SU-DHL-6 (cell line): ENCODE measurements around the gene DAGLB.

Source experiments
- H2AFZ ChIP-seq: fragments of 200-600 bp; sonication (generic); 2 replicates; pipeline ENCODE4 v1.6.1; 2014; ENCODE audit warnings: low read depth, mild to moderate bottlenecking, moderate library complexity, mixed read lengths, antibody characterized with exemption, low read length; ENCODE audit not compliant: severe bottlenecking
- H3F3A ChIP-seq: fragments of 200-600 bp; shearing (Covaris generic); 2 replicates; pipeline ENCODE4 v1.6.0; 2016; ENCODE audit warnings: antibody characterized with exemption, mild to moderate bottlenecking; ENCODE audit not compliant: insufficient read depth
- H3K27ac ChIP-seq: fragments of 200-600 bp; sonication (generic); 2 replicates; pipeline ENCODE4 v1.5.1; 2016; ENCODE audit warnings: low read depth, mild to moderate bottlenecking, low read length, moderate library complexity, mixed read lengths
- H3K27me3 ChIP-seq: fragments of 200-600 bp; sonication (generic), shearing (Covaris generic); 2 replicates; pipeline ENCODE4 v1.6.0; 2014; ENCODE audit warnings: mild to moderate bottlenecking, low read length
- H3K36me3 ChIP-seq: fragments of 200-600 bp; sonication (generic); 2 replicates; pipeline ENCODE4 v1.6.1; 2014; ENCODE audit warnings: mild to moderate bottlenecking, low read length, mixed read lengths
- H3K4me2 ChIP-seq: fragments of 300-600, 200-600 bp; shearing (Covaris generic), sonication (generic); 2 replicates; pipeline ENCODE4 v1.6.0; 2014; ENCODE audit warnings: low read length, low read depth, mild to moderate bottlenecking; ENCODE audit not compliant: poor library complexity, severe bottlenecking
- H3K4me3 ChIP-seq: fragments of 200-600 bp; sonication (generic); 2 replicates; pipeline ENCODE4 v1.5.1; 2014; ENCODE audit warnings: antibody characterized with exemption, low read length, mild to moderate bottlenecking, mixed read lengths; ENCODE audit not compliant: insufficient read depth, poor library complexity, severe bottlenecking
- H3K79me2 ChIP-seq: fragments of 200-600 bp; sonication (generic); 2 replicates; pipeline ENCODE4 v1.6.1; 2014; ENCODE audit warnings: mild to moderate bottlenecking, low read length, moderate library complexity; ENCODE audit not compliant: insufficient read depth
- H3K9ac ChIP-seq: fragments of 200-600 bp; sonication (generic); 2 replicates; pipeline ENCODE4 v1.7.0; 2014; ENCODE audit warnings: mild to moderate bottlenecking, low read length
- H3K9me2 ChIP-seq: fragments of 200-600 bp; sonication (generic); replicated peaks from 2 replicates; pipeline ENCODE4 v1.6.1; 2014; ENCODE audit warnings: low read length; ENCODE audit not compliant: insufficient read depth
- H3K9me3 ChIP-seq: fragments of 200-600 bp; sonication (generic); 2 replicates; pipeline ENCODE4 v1.6.1; 2014; ENCODE audit warnings: low read length, mixed read lengths; ENCODE audit not compliant: insufficient read depth
- H4K20me1 ChIP-seq: fragments of 200-600 bp; sonication (generic); 2 replicates; pipeline ENCODE4 v1.6.1; 2014; ENCODE audit warnings: low read depth, mild to moderate bottlenecking, antibody characterized with exemption, low read length, moderate library complexity, mixed read lengths
- CTCF ChIP-seq: fragments of 200-600 bp; sonication (generic); IDR thresholded peaks from one replicate; pipeline ENCODE4 v1.5.1; 2017; ENCODE audit warnings: antibody characterized with exemption, mild to moderate bottlenecking, low read length, moderate library complexity; ENCODE audit not compliant: insufficient read depth, poor library complexity, severe bottlenecking
- EZH2phosphoT487 ChIP-seq: fragments of 200-600 bp; sonication (generic), shearing (Covaris generic); conservative IDR thresholded peaks from 2 replicates; pipeline ENCODE4 v1.6.1; 2018; ENCODE audit warnings: mild to moderate bottlenecking, antibody characterized with exemption, low read length, moderate library complexity, mixed read lengths

DAGLB gene

DNA sequence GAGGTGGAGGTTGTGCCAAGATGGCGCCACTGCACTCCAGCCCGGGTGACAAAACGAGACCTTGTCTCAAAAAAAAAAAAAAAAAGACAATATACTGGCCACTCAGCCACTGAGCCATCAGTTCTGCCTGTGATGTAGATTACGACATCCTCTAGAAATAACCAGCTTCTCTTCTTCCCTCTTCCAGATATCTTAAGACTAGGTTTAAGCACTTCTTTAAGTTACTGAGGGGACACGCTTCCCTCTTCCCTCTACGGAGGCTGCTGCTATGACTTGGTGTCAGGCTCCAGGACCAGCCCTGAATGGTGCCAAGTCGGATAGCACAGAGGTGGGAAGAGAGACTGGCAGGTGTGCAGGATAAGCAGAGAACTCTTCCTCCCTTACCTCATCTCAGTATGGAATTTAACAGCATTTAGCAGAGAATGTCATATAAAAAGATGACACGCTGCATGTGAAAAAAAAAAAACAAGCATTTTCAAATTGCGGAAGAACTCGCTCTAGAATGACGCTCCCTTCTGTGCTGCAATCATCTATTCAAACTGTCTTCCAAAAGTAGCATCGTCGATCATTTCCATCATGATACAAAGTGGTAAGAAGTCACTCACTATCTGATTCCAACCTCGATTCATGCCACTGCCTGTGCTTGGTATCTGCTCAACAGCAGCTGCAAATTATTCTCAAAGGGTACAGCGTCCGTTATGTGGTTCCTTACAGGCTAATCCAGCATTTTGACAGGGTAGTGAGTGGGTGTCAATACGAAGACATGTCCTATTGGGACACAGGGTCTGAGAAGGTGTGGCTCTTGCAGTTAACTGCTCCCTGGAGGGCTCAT, 13.8 kb downstream of the DAGLB start:
- TF ChIP-seq EZH2phosphoT487 (no peak), CTCF (no peak)
- Histone ChIP-seq H3K27ac (no peak overlapping the region), H3F3A (peaks cover 16% of the 10 kb centered on the region; the same call in 1 of the 2 replicates), H4K20me1 (no peaks in the 10 kb centered on the region), H3K27me3 (no peaks in the 10 kb centered on the region), H3K9me2 (no peaks in the 10 kb centered on the region), H3K9ac (no peak overlapping the region), H3K79me2 (peaks cover 47% of the 10 kb centered on the region), H3K4me3 (no peak overlapping the region), H2AFZ (no peak overlapping the region), H3K9me3 (no peaks in the 10 kb centered on the region), H3K36me3 (peaks cover 3% of the 10 kb centered on the region; the same call in 1 of the 2 replicates), H3K4me2 (no peak overlapping the region)

GRCh38 chr7:6432781-6433180, 15.0 kb downstream of the DAGLB start:
- Histone ChIP-seq H3K79me2 (peaks cover 38% of the 10 kb centered on the region), H3F3A (peaks cover 16% of the 10 kb centered on the region; the same call in 1 of the 2 replicates)

DNA sequence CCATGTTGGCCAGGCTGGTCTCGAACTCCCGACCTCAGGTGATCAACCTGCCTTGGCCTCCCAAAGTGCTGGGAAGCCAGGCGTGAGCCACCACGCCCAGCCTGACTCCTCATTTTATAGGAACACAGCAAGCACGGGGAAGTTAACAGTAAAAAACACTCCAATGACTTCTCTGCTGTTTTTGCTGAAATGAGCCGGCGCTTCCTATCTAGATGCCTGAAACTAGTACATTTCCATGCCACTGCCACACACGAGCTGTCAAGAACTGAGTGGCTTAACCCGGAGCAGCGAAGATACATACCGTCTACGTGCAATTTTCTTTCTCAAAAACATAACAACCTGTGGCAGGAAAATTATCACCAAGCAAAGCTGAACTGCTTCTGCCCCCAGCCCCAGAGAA, 16.8 kb downstream of the DAGLB start:
- TF ChIP-seq EZH2phosphoT487 (no peak), CTCF (no peak)
- peaks cover 22% of the 10 kb centered on the region; the same call in 1 of the 2 replicates for H3K79me2 ChIP-seq

More at GRCh38 chr7:6432781-6433180, 15.0 kb downstream of the DAGLB start:
- Histone ChIP-seq H3K9me3 (no peaks in the 10 kb centered on the region), H4K20me1 (no peaks in the 10 kb centered on the region), H3K9ac (no peak overlapping the region), H3K4me3 (no peak overlapping the region), H3K27me3 (no peaks in the 10 kb centered on the region), H3K4me2 (no peak overlapping the region), H3K9me2 (no peaks in the 10 kb centered on the region), H3K36me3 (peaks cover 7% of the 10 kb centered on the region; the same call in 1 of the 2 replicates), H2AFZ (no peak overlapping the region), H3K27ac (no peak overlapping the region)
- TF ChIP-seq CTCF: no peak
- TF ChIP-seq EZH2phosphoT487: no peak

More for the DNA sequence above, 16.8 kb downstream of the DAGLB start:
- Histone ChIP-seq H3F3A (peaks cover 3% of the 10 kb centered on the region; the same call in 1 of the 2 replicates), H3K27me3 (no peaks in the 10 kb centered on the region), H3K4me2 (no peak overlapping the region), H3K4me3 (no peak overlapping the region), H3K27ac (no peak overlapping the region), H3K36me3 (peaks cover 10% of the 10 kb centered on the region; the same call in 1 of the 2 replicates), H3K9me2 (no peaks in the 10 kb centered on the region), H4K20me1 (no peaks in the 10 kb centered on the region), H3K9ac (no peak overlapping the region), H2AFZ (no peak overlapping the region), H3K9me3 (no peaks in the 10 kb centered on the region)
